Mammary epithelial cell (primary cell): ENCODE measurements around the gene SFSWAP.

Experiments used
- CTCF ChIP-seq, 2 donors: IDR thresholded peaks in 1 of 2; conservative IDR thresholded peaks in 1 of 2; 2 replicates each; pipeline ENCODE4 v1.5.1; 2011 to 2012; ENCODE audit warnings: inconsistent platforms in 2 of 2, low read length in 2 of 2, mild to moderate bottlenecking in 2 of 2, control low read depth in 1 of 2, low read depth in 1 of 2; ENCODE audit not compliant: insufficient read depth in 1 of 2; ENCODE audit errors: extremely low read depth in 1 of 2
- EZH2 ChIP-seq: IDR thresholded peaks from 2 replicates; pipeline ENCODE4 v1.6.1; 2012; ENCODE audit warnings: low read length, inconsistent platforms, borderline replicate concordance

DNA sequence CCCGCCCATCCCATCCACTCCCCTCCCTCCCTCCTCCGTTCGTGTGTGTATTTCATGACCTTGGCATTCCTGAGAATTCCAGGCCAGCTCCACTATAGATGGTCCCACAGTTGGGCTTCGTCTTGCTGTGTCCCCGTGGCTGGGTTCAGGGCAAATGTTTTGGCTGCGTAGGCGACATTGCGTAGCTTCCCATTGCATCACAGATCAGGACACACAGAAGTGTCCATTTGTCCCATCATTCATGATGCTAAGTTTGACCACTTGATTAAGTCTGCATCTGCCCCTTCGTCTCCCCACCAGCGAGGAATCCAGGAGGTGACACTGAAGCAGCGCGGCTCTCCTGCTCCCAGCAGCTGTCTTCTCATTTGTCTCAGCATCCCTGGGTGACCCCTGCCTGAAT, 78.7 kb downstream of the SFSWAP start:
- TF ChIP-seq CTCF (conservative IDR thresholded peaks at IDR 0.05 in 1 of 2, IDR thresholded peaks at IDR 0.05 in 1 of 2; ENCODE audit: extremely low read depth in 1 of 2, insufficient read depth in 1 of 2, low read depth in 1 of 2, low read length in 2 of 2) (no peak), EZH2 (no peak)
